Stimulated activated CD4-positive, alpha-beta T cell treated with anti-CD3 and anti-CD28 coated beads, TNF-alpha, amount 100 ng/mL, for 4 hours (primary cell): Measurements from ENCODE around the gene SERINC5.
"Not testable (repeated sequence)": the region's sequence is repeated elsewhere in the genome, so short reads cannot be mapped to it uniquely, and the experiment has no call there.

Experiments
- DNase-seq, 3 experiments: peaks; one replicate each; pipeline ENCODE4 v3.0.0-alpha.2; 2020; ENCODE audit warnings: low read depth in 3 of 3

The SERINC5 gene

GRCh38 chr5:80227979-80228596, 27.8 kb downstream of the SERINC5 start:
- DNase-seq: no peak

GRCh38 chr5:80225934-80226326, 29.9 kb downstream of the SERINC5 start:
- no peak for DNase-seq

- no peak for DNase-seq
These were observed 30.5 kb downstream of the SERINC5 start for GRCh38 chr5:80225189-80225933.

- DNase-seq: no peak
These were observed 32.3 kb downstream of the SERINC5 start for GRCh38 chr5:80223561-80223960.

- no peak for DNase-seq
These were observed 35.5 kb downstream of the SERINC5 start for GRCh38 chr5:80220245-80220897.

- DNase-seq: no peak
These were observed 36.5 kb downstream of the SERINC5 start for GRCh38 chr5:80219391-80219790.

- no peak for DNase-seq
These were observed 38.2 kb downstream of the SERINC5 start for GRCh38 chr5:80217667-80218066.

GRCh38 chr5:80216753-80217596, 38.9 kb downstream of the SERINC5 start:
- no peak for DNase-seq

- DNase-seq: no peak
These were observed 39.8 kb downstream of the SERINC5 start for GRCh38 chr5:80216096-80216495.

DNA sequence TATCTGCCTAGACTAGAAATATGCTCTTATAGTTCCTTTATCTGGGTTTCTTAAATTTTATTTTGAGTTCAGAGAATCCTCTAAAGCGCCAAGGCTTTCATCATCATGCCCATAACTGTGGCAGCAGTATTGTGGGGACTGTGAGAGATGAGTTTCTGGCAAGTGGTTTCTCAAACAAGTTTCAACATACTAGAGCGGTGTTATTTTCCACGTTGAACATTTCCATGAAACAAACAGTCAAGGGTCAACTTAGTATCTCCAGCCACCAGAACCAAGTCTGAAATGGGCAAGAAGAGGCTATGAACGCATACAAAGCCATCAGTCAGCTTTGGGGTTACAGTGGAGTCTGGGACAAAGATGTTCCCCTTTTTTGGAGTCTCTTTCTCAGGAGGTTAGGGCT, 40.3 kb downstream of the SERINC5 start:
- DNase-seq: no peak

GRCh38 chr5:80213466-80213865, 42.4 kb downstream of the SERINC5 start:
- DNase-seq: no peak

DNA sequence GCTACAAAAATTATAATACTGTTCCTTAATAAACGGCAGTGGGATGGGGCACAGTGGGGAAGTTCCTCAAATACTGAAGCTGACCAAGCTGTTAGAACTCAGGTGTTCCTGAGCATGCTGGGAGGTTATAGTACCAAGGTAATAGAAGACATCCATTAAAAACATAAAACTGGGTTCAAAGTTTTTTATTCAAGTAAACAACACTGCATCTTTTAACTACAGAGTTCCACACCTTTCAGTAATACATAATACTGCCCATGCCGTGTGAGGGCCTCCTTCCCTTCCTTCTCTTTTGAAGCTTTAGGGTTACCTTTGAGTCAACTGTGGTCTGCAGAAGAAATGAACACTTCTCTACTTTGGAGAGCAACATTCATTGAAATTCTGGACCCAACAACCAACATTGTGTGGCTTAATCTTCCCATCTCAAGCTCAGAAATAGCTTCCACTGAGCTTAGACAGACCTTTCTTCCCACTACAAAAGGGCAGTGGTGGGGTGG, 43.6 kb downstream of the SERINC5 start:
- DNase-seq: no peak

DNA sequence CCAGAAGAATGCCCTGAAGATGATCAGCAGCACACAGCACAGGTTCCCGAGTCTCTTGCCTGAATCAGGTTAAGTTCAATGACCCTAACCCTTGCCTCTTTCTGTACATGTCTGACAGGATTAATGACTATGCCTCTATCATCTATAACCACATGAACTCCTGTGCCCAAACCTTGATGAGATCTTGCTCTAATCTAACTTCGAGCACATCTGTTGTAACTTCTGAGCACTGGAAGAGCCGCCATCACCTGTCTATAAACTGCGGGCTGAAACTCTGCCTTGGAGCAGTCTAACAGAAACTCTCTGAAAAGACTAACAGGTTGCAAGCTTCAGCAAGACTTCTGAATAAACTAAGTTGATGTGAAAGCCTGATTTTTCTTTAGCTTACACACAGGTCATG, 44.5 kb downstream of the SERINC5 start:
- no peak for DNase-seq

DNA sequence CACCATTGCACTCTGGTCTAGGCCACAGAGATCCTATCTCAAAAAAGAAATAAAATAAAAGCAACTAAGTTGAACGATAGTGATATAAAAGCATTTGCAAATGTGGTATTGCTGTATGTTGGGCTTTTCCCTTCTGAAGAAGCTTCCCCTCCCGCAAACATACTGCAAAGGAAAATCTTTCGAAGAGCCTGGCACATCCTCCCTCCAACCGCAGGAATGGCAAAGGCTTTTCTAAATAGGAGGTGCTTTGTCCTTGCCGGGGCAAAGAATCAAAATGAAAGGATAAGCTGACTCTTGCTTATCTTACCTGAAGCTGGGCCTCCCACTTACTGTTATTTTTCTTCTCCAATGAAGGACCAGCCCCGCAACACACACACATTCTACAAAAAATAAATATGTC, 45.8 kb downstream of the SERINC5 start:
- DNase-seq: no peak

DNA sequence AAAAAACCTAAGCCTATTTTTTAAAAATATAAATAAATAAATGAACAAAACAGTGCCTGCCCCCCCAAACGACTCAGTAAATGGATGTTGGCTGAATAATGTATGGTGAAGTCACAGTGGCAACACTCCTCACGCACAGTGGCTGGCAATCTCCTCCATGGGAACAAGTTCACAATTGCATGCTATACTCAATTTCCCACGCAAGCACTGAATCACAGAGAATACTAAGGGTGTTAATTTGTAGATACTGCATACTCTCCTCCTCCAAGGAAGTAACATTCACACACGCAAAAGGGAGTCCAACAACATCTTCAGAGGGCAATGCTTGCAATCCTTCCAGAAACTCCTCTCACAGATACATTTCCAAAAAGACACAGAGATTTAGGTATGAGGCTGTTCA, 47.5 kb downstream of the SERINC5 start:
- no peak for DNase-seq

GRCh38 chr5:80207832-80208231, 48.0 kb downstream of the SERINC5 start:
- DNase-seq: no peak

GRCh38 chr5:80206282-80206681, 49.6 kb downstream of the SERINC5 start:
- no peak for DNase-seq

- DNase-seq: no peak
These were observed 50.0 kb downstream of the SERINC5 start for GRCh38 chr5:80205846-80206245.

DNA sequence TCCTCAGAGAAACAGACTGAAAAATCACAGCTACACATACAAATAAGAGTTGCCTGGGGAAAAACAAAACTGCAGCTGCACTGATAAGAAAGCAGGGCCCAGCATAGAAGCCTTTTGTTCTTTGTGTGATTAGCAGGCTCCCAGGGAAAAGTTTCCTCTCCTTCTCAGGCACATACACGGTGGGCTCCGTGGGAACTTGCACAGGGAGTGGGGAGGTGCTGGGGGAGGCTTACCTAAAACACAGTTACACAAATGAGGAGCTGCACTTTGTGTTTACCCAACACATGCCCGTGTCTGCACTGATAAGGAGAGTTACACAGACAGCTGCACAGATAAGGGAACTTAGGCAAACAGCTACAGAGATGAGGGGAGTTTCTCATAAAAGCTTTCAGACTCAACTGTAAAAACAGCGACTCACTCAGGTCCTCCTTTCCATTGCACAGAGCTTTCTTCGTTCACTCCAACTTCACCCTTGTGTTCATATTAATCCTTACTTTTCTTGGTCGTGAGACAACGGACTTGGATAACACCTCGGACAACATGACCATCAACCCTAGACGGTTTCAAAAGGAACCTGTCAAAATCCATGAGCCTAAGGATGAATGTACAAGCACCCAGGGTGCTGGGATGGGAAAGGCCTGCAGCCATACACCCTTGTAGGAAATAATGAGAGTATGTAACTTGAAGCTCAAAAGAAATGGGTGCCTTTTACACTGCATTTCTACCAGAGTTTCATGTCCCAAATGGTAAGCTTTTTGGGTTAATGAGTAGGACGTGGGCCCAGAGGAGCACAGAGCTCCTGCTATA, 50.8 kb downstream of the SERINC5 start:
- DNase-seq: no peak

DNA sequence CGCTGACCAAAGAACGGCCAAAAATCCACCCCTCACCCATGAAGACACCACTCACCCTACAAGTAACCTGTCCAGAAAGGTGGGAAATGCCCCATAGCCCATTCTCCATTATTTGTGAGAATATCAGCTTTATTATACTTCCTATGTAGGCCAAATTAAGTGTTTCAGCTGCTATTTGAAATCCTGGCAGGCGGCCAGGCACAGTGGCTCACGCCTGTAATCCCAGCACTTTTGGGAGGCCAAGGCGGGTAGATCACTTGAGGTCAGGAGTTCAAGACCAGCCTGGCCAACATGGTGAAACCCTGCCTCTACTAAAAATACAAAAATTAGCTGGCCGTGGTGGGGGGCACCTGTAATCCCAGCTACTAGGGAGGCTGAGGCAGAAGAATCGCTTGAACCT, 54.1 kb downstream of the SERINC5 start:
- DNase-seq: not testable (repeated sequence)

DNA sequence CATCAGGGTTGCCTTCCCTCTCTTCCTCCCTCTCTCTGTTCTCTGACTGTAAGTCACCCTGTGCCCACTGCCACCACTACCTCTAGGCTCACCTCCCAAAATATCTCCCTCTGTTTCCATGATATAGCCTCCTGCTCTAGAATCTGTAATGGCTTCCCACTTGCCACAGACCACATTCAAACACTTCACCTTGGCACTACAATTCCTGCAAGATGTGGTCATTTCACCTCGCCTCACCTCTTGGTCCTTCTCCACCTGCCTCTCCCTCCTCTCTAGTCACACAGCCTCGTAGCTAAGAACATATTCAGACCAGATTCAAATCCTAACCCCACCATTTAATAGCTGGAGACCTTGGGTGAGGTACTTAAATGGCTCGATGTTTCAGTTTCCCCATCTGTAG, 56.9 kb downstream of the SERINC5 start:
- DNase-seq: no peak
